ENCODE data around the gene PRX. TPM values are rescaled to one million over a fixed set of nuclear protein-coding genes. Genes with fewer than 3 reads are reported as not detected.

Gene PRX
- total and polyA plus RNA-seq, 9 of the 15 experiments (the other 6 are each of a cell fraction or from before 2014, with no cell fraction given) = 0.65 to 3.5 (median 1.7) TPM; not detected in 2

DNA sequence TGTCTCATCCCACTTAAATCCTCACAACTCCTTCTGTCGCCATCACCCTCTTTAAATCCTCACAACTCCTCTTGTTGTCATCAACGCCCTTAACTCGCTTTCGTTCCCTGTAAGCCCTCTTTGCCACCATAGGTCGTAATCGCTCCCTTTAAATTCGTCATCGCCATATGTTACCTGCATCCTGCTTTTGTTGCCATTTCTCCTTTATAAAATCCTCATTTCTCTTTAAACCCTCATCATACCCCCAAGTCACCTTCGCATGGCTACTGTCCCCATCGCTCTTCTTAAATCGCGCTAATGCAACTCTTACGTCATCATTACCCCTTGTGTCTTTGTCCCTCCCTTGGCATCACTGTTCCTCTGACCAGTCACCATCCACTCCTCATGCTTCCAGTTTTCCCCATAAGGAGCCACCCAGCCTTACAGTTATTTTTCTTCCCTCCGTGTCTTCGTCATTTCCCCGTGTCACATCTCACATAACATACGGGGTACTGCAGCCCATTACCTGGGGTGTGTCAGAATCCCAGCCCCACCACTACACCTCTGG is 64.1 kb downstream of the PRX start (continued):
- TF ChIP-seq ZBTB40 (IDR thresholded peaks at IDR 0.05) (peak; percentile 34; the same call in 1 of the 2 replicates), ZBTB40 (CRISPR knock-in tag; IDR thresholded peaks at IDR 0.05) (no peak), ZNF584 (CRISPR knock-in tag; IDR thresholded peaks at IDR 0.05; ENCODE audit: low read depth) (0 out of 2 replicates have a peak, but pooled peaks have one; percentile 11), PBX2 (CRISPR knock-in tag; IDR thresholded peaks at IDR 0.05; ENCODE audit: low read depth) (no peak), PBX2 (tag; conservative IDR thresholded peaks at IDR 0.05; ENCODE audit: low read depth) (0 out of 2 replicates have a peak, but pooled peaks have one; percentile 30), FOXA3 (CRISPR knock-in tag; conservative IDR thresholded peaks at IDR 0.05 in 1 of 2, IDR thresholded peaks at IDR 0.05 in 1 of 2) (0 out of 4 replicates have a peak, but pooled peaks of 1 of the 2 experiments have one; percentile 37), NCOA1 (IDR thresholded peaks at IDR 0.05; ENCODE audit: low read depth) (peak; percentile 59), EP300 (IDR thresholded peaks at IDR 0.05; ENCODE audit: low read length) (0 out of 2 replicates have a peak, but pooled peaks have one; percentile 16)
